Liver (tissue), 9 donors: ENCODE measurements around the gene EFNA3. TPM values are rescaled to one million over a fixed set of nuclear protein-coding genes. Genes with fewer than 3 reads are reported as not detected.
A peak's percentile ranks its signal among the peaks of the same experiment; 100 is the strongest.

Experiments used
- DNase-seq: peaks from one replicate; pipeline ENCODE4 v3.0.0-alpha.2; 2017; ENCODE audit warnings: low spot score
- H3K27ac ChIP-seq, 2 donors: one replicate each; pipeline ENCODE4 v1.7.0; 2013; ENCODE audit warnings: inconsistent platforms in 2 of 2, low read length in 2 of 2, control low read depth in 1 of 2, low read depth in 1 of 2, mild to moderate bottlenecking in 1 of 2
- H3K27me3 ChIP-seq, 4 donors: one replicate each; pipeline versions ENCODE4 v1.6.1 to v1.7.0; 2013; ENCODE audit warnings: low read length in 3 of 4, inconsistent platforms in 1 of 4, mild to moderate bottlenecking in 1 of 4, moderate library complexity in 1 of 4; ENCODE audit not compliant: control insufficient read depth in 4 of 4, insufficient read depth in 4 of 4
- H3K36me3 ChIP-seq, 4 donors: one replicate each; pipeline versions ENCODE4 v1.6.1 to v1.7.0; 2013; ENCODE audit warnings: low read length in 3 of 4, mild to moderate bottlenecking in 3 of 4, low read depth in 1 of 4, moderate library complexity in 1 of 4; ENCODE audit not compliant: control insufficient read depth in 4 of 4, insufficient read depth in 3 of 4
- H3K4me1 ChIP-seq, 4 donors: one replicate each; pipeline versions ENCODE4 v1.6.1 to v1.7.0; 2013; ENCODE audit warnings: low read length in 3 of 4, mild to moderate bottlenecking in 3 of 4, moderate library complexity in 1 of 4; ENCODE audit not compliant: control insufficient read depth in 4 of 4, insufficient read depth in 4 of 4
- H3K4me3 ChIP-seq, 3 donors: one replicate each; pipeline versions ENCODE4 v1.6.1 to v1.7.0; 2013; ENCODE audit warnings: low read length in 3 of 3, control low read depth in 1 of 3, low read depth in 1 of 3, mild to moderate bottlenecking in 1 of 3
- H3K9ac ChIP-seq, 2 donors: one replicate each; pipeline ENCODE4 v1.7.0; 2013; ENCODE audit warnings: low read length in 2 of 2, mild to moderate bottlenecking in 2 of 2, moderate library complexity in 2 of 2, control low read depth in 1 of 2, low read depth in 1 of 2
- H3K9me3 ChIP-seq, 4 donors: one replicate each; pipeline versions ENCODE4 v1.6.1 to v1.7.0; 2013; ENCODE audit warnings: low read length in 3 of 4; ENCODE audit not compliant: control insufficient read depth in 4 of 4
- EGR1 ChIP-seq, 2 donors: IDR thresholded peaks; 2 replicates each; pipeline ENCODE4 v1.6.1; 2016 to 2018; ENCODE audit warnings: antibody characterized with exemption in 2 of 2, low read depth in 2 of 2
- FOXA1 ChIP-seq: IDR thresholded peaks from 2 replicates; pipeline ENCODE4 v1.6.1; 2016; ENCODE audit warnings: antibody characterized with exemption
- FOXA2 ChIP-seq: IDR thresholded peaks from 2 replicates; pipeline ENCODE4 v1.6.1; 2016; ENCODE audit warnings: antibody characterized with exemption
- HNF4A ChIP-seq, 2 donors: conservative IDR thresholded peaks; 2 replicates each; pipeline ENCODE4 v1.6.1; 2016; ENCODE audit warnings: antibody characterized with exemption in 2 of 2, mild to moderate bottlenecking in 2 of 2
- HNF4G ChIP-seq: IDR thresholded peaks from 2 replicates; pipeline ENCODE4 v1.6.1; 2016; ENCODE audit warnings: antibody characterized with exemption
- NR2F2 ChIP-seq: IDR thresholded peaks from 2 replicates; pipeline ENCODE4 v1.6.1; 2016; ENCODE audit warnings: antibody characterized with exemption
- RXRA ChIP-seq, 2 donors: IDR thresholded peaks; 2 replicates each; pipeline ENCODE4 v1.6.1; 2017 to 2018; ENCODE audit warnings: antibody characterized with exemption in 2 of 2, mild to moderate bottlenecking in 1 of 2
- SP1 ChIP-seq: IDR thresholded peaks from 2 replicates; pipeline ENCODE4 v1.6.1; 2018; ENCODE audit warnings: antibody characterized with exemption, mild to moderate bottlenecking
- TAF1 ChIP-seq: conservative IDR thresholded peaks from 2 replicates; pipeline ENCODE4 v1.6.1; 2016; ENCODE audit warnings: antibody characterized with exemption, mild to moderate bottlenecking
- YY1 ChIP-seq: IDR thresholded peaks from 2 replicates; pipeline ENCODE4 v1.6.1; 2016; ENCODE audit warnings: antibody characterized with exemption, mild to moderate bottlenecking
- WGBS: extraction: QIAGEN DNeasy Blood & Tissue Kit; methylation state at CpG from one replicate; pipeline ENCODE4 v1.1.7; 2013; 5-methylcytosine and 5-hydroxymethylcytosine counted together
- polyA plus RNA-seq, 2 donors: library from polyadenylated mRNA; stranded (reverse) in 1 of 2; unstranded in 1 of 2; fragments of 200-250 nt in 1 of 2; fragments of >200 nt in 1 of 2; fragmentation: Nextera tagmentation in 1 of 2; extraction: Ambion mirVana in 1 of 2; gene quantifications; one replicate each; pipeline versions ENCODE4 v1.2.1 to v1.2.3, GENCODE V29; 2013 to 2015
- total RNA-seq, 2 donors: library from RNA; depleted of rRNA; stranded (reverse); fragments of >200 nt; gene quantifications; one replicate each; pipeline ENCODE4 v1.2.3, GENCODE V29; 2014
- TF ChIP-seq, protein P1 (sequence below): IDR thresholded peaks from 2 replicates; pipeline ENCODE4 v1.6.1; 2016; ENCODE audit warnings: antibody characterized with exemption
- TF ChIP-seq, protein P2 (sequence below): IDR thresholded peaks from 2 replicates; pipeline ENCODE4 v1.6.1; 2016; ENCODE audit warnings: antibody characterized with exemption
- TF ChIP-seq, protein P3 (sequence below): fragments of 150-350 bp; IDR thresholded peaks from 2 replicates; pipeline ENCODE4 v1.5.1; 2017; ENCODE audit warnings: improper control_type of control experiment, low read depth, low read length; ENCODE audit not compliant: missing input control
- TF ChIP-seq, protein P4 (sequence below): IDR thresholded peaks from 2 replicates; pipeline ENCODE4 v1.6.1; 2016; ENCODE audit warnings: antibody characterized with exemption, mild to moderate bottlenecking
- donor health status: healthy.
- donor health status: healthy.
- donor health status: healthy.
- donor health status: healthy.
- donor health status: healthy.

The EFNA3 gene
- total and polyA plus RNA-seq, 4 donors: 0.47 to 3.7 (median 1.1) TPM

DNA sequence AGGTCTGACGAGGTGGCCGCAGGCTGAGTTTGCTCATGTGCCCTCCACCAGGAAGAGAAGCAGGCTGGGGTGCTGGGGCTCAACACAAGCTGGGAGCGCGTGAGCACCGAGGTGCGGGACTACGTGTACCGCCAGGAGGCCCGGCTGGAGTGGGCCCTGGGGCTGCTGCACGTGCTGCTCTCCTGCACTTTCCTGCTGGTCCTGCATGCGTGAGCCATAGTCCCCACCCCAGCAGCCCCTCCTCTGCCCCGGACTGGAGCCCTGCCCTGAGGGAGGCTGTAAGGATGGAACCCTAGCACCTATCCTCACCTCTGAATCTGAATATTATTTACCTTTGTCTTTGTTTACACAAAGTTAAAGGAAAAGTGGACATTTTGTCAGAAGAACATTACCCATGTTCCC lies 35.3 kb upstream of the EFNA3 start:
- H3K36me3 ChIP-seq: no peaks in the 10 kb centered on the region
- no peaks in the 10 kb centered on the region for H3K27me3 ChIP-seq
- H3K4me3 ChIP-seq: no peak overlapping the region
- peak overlapping the region; percentile 10 to 81 for H3K27ac ChIP-seq
- DNase-seq: no peak
- WGBS: 54% methylated on average over 12 of the region's 12 CpGs
- H3K9me3 ChIP-seq: no peaks in the 10 kb centered on the region
- H3K9ac ChIP-seq: peak overlapping the region in 1 of 2 donors; percentile 42
- TF ChIP-seq FOXA1: peak; percentile 43
- peak; percentile 58 for TF ChIP-seq FOXA2
- TF ChIP-seq RXRA (IDR thresholded peaks at IDR 0.05): no peak
- H3K4me1 ChIP-seq: peaks cover 13 to 45% (median 34%) of the 10 kb centered on the region in 4 donors

DNA sequence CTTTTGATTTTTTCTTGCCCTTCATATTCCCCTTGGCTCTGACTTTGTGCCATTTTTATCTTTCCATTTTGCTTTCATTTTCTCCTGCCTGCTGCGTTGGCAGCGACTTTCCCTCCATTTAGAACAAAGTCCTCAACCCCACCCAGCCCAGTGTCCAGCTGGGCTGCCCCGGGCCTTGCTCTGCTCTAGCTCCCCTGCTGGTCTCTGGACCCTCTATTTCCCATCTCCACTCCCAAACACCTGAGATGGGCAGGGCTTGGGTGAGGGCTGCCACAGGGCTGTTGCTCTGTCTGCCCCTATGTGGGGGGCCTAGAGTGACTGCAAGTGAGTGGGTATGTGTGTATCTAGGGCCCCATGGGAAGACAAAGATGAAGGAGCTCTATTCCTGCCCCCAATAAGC lies 34.8 kb upstream of the EFNA3 start:
- 32% methylated on average over 3 of the region's 3 CpGs for WGBS
- Histone ChIP-seq H3K9me3 (no peaks in the 10 kb centered on the region), H3K27me3 (no peaks in the 10 kb centered on the region), H3K9ac (peak overlapping the region in 1 of 2 donors; percentile 42), H3K27ac (peak overlapping the region; percentile 10 to 81), H3K4me1 (peaks cover 13 to 46% (median 33%) of the 10 kb centered on the region in 4 donors), H3K4me3 (no peak overlapping the region), H3K36me3 (no peaks in the 10 kb centered on the region)
- TF ChIP-seq NR2F2 (no peak), FOXA2 (no peak), HNF4A (conservative IDR thresholded peaks at IDR 0.05) (peak; percentile 72 to 74), YY1 (peak; percentile 78), SP1 (peak; percentile 73), RXRA (IDR thresholded peaks at IDR 0.05) (peak in 1 of 2 donors; percentile 20), TAF1 (no peak)
- TF ChIP-seq, protein P1, sequence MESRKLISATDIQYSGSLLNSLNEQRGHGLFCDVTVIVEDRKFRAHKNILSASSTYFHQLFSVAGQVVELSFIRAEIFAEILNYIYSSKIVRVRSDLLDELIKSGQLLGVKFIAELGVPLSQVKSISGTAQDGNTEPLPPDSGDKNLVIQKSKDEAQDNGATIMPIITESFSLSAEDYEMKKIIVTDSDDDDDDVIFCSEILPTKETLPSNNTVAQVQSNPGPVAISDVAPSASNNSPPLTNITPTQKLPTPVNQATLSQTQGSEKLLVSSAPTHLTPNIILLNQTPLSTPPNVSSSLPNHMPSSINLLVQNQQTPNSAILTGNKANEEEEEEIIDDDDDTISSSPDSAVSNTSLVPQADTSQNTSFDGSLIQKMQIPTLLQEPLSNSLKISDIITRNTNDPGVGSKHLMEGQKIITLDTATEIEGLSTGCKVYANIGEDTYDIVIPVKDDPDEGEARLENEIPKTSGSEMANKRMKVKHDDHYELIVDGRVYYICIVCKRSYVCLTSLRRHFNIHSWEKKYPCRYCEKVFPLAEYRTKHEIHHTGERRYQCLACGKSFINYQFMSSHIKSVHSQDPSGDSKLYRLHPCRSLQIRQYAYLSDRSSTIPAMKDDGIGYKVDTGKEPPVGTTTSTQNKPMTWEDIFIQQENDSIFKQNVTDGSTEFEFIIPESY: no peak
- TF ChIP-seq, protein P2, sequence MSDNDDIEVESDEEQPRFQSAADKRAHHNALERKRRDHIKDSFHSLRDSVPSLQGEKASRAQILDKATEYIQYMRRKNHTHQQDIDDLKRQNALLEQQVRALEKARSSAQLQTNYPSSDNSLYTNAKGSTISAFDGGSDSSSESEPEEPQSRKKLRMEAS: no peak
- no peak for DNase-seq

DNA sequence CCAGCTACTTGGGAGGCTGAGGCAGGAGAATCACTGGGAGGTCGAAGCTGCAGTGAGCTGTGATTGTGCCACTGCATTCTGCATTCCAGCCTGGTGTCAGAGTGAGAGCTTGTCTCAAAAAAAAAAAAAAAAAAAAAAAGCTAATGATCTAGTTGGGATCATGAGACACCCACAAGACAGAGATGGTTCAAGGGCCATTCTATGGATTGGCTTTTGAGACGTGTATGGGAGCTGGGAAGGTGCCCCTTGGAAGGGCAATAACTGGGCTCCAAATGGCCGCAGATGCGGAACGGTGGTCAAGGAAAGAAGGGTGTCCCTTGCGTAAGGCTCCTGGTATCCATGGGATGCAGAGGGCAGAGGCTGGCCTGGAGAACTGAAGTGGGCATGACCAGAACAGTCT lies 34.3 kb upstream of the EFNA3 start:
- no peaks in the 10 kb centered on the region for H3K27me3 ChIP-seq
- no peaks in the 10 kb centered on the region for H3K36me3 ChIP-seq
- H3K4me1 ChIP-seq: peaks cover 8 to 46% (median 27%) of the 10 kb centered on the region in 4 donors
- TF ChIP-seq, protein P3, sequence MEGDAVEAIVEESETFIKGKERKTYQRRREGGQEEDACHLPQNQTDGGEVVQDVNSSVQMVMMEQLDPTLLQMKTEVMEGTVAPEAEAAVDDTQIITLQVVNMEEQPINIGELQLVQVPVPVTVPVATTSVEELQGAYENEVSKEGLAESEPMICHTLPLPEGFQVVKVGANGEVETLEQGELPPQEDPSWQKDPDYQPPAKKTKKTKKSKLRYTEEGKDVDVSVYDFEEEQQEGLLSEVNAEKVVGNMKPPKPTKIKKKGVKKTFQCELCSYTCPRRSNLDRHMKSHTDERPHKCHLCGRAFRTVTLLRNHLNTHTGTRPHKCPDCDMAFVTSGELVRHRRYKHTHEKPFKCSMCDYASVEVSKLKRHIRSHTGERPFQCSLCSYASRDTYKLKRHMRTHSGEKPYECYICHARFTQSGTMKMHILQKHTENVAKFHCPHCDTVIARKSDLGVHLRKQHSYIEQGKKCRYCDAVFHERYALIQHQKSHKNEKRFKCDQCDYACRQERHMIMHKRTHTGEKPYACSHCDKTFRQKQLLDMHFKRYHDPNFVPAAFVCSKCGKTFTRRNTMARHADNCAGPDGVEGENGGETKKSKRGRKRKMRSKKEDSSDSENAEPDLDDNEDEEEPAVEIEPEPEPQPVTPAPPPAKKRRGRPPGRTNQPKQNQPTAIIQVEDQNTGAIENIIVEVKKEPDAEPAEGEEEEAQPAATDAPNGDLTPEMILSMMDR: no peak
- no peak for TF ChIP-seq HNF4G
- TF ChIP-seq, protein P1: no peak
- TF ChIP-seq RXRA (IDR thresholded peaks at IDR 0.05): no peak
- no peak for TF ChIP-seq HNF4A (conservative IDR thresholded peaks at IDR 0.05)
- TF ChIP-seq, protein P4, sequence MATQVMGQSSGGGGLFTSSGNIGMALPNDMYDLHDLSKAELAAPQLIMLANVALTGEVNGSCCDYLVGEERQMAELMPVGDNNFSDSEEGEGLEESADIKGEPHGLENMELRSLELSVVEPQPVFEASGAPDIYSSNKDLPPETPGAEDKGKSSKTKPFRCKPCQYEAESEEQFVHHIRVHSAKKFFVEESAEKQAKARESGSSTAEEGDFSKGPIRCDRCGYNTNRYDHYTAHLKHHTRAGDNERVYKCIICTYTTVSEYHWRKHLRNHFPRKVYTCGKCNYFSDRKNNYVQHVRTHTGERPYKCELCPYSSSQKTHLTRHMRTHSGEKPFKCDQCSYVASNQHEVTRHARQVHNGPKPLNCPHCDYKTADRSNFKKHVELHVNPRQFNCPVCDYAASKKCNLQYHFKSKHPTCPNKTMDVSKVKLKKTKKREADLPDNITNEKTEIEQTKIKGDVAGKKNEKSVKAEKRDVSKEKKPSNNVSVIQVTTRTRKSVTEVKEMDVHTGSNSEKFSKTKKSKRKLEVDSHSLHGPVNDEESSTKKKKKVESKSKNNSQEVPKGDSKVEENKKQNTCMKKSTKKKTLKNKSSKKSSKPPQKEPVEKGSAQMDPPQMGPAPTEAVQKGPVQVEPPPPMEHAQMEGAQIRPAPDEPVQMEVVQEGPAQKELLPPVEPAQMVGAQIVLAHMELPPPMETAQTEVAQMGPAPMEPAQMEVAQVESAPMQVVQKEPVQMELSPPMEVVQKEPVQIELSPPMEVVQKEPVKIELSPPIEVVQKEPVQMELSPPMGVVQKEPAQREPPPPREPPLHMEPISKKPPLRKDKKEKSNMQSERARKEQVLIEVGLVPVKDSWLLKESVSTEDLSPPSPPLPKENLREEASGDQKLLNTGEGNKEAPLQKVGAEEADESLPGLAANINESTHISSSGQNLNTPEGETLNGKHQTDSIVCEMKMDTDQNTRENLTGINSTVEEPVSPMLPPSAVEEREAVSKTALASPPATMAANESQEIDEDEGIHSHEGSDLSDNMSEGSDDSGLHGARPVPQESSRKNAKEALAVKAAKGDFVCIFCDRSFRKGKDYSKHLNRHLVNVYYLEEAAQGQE: no peak
- TF ChIP-seq EGR1 (IDR thresholded peaks at IDR 0.05; ENCODE audit: low read depth in 2 of 2): no peak
- TF ChIP-seq SP1: no peak
- WGBS: 88% methylated on average over 6 of the region's 6 CpGs
- H3K27ac ChIP-seq: peak overlapping the region; percentile 74 to 81
- no peak overlapping the region for H3K9ac ChIP-seq
- no peak overlapping the region for H3K4me3 ChIP-seq
- DNase-seq: no peak
- no peaks in the 10 kb centered on the region for H3K9me3 ChIP-seq
